HCT116 (cell line): ENCODE measurements around the gene VTI1B. TPM values are rescaled to one million over a fixed set of nuclear protein-coding genes. Genes with fewer than 3 reads are reported as not detected.

Experiments
- ATAC-seq: fragments of 200-7000 bp; cut with Tn5 transposase; 2 replicates; pipeline ENCODE4 v1.9.1; 2020; ENCODE audit warnings: mild to moderate bottlenecking, moderate library complexity
- BruUV-seq: library from RNA; stranded (reverse); fragments of 400-500 nt; replicated peaks from 2 replicates; lab custom pipeline; 2021; lab: Mats Ljungman, UMichigan
- CTCF ChIA-PET: fragments of 300-600 bp; sonication (Branson Sonifier 250); formaldehyde crosslinking; loops from one replicate; lab custom pipeline; 2021; ENCODE audit warnings: antibody characterized with exemption; lab: Charles Lee
- POLR2A ChIA-PET: fragments of 300-600, 350-600 bp; sonication (Branson Sonifier 250); formaldehyde crosslinking; loops from one replicate; lab custom pipeline; 2021; ENCODE audit warnings: antibody characterized with exemption; lab: Charles Lee
- RAD21 ChIA-PET, 2 experiments: fragments of 300-600 bp; sonication (Branson Sonifier 250); formaldehyde crosslinking; loops; one replicate each; lab custom pipeline; 2023; ENCODE audit warnings: low total read pairs in 2 of 2; ENCODE audit not compliant: uncharacterized antibody in 2 of 2, unreplicated experiment in 2 of 2, low non-redundant PET in 1 of 2; lab: Charles Lee
- DNase-seq: peaks from one replicate; pipeline ENCODE4 v3.0.0-alpha.2; 2010; ENCODE audit warnings: low read depth, low spot score
- H2AFZ ChIP-seq: fragments of 200-600 bp; shearing (Covaris generic), sonication (generic); 2 replicates; pipeline ENCODE4 v1.6.1; 2017; ENCODE audit warnings: low read depth, mixed run types, mixed read lengths, antibody characterized with exemption, low read length; ENCODE audit not compliant: poor library complexity, severe bottlenecking
- H3K27ac ChIP-seq: 2 replicates; pipeline ENCODE4 v1.5.1; 2012; ENCODE audit warnings: low read depth, low read length
- H3K27me3 ChIP-seq: fragments of 200-600 bp; sonication (generic); 2 replicates; pipeline ENCODE4 v1.6.1; 2016; ENCODE audit warnings: mixed run types, low read length, mixed read lengths; ENCODE audit not compliant: insufficient read depth
- H3K36me3 ChIP-seq, 2 experiments: fragments of 200-500 bp in 1 of 2; fragments of 200-600 bp in 1 of 2; sonication (Bioruptor generic) in 1 of 2; sonication (generic) in 1 of 2; 2 replicates each; pipeline versions ENCODE4 v1.5.1 to v1.6.1; 2014 to 2016; ENCODE audit warnings: low read length in 2 of 2, inconsistent platforms in 1 of 2, mixed read lengths in 1 of 2, mixed run types in 1 of 2; ENCODE audit not compliant: insufficient read depth in 2 of 2, control insufficient read depth in 1 of 2
- H3K4me1 ChIP-seq, 2 experiments: fragments of 200-600 bp in 1 of 2; sonication (generic) in 1 of 2; 2 replicates each; pipeline versions ENCODE4 v1.5.1 to v1.6.1; 2012 to 2017; ENCODE audit warnings: low read length in 2 of 2, inconsistent platforms in 1 of 2, mild to moderate bottlenecking in 1 of 2, mixed read lengths in 1 of 2, mixed run types in 1 of 2, moderate library complexity in 1 of 2; ENCODE audit not compliant: insufficient read depth in 2 of 2, control insufficient read depth in 1 of 2
- H3K4me2 ChIP-seq: fragments of 200-600 bp; sonication (generic); 2 replicates; pipeline ENCODE4 v1.6.1; 2017; ENCODE audit warnings: mixed run types, low read length, mixed read lengths
- H3K4me3 ChIP-seq, 2 experiments: fragments of 200-600 bp in 1 of 2; sonication (generic) in 1 of 2; replicated peaks in 1 of 2; 2 replicates each; pipeline ENCODE4 v1.5.1; 2011 to 2016; ENCODE audit warnings: low read length in 2 of 2, control low read depth in 1 of 2, low read depth in 1 of 2, mild to moderate bottlenecking in 1 of 2, mixed read lengths in 1 of 2, mixed run types in 1 of 2
- H3K79me2 ChIP-seq: fragments of 200-600 bp; sonication (generic); 2 replicates; pipeline ENCODE4 v1.6.1; 2017; ENCODE audit warnings: mild to moderate bottlenecking, mixed run types, low read length, moderate library complexity, mixed read lengths; ENCODE audit not compliant: insufficient read depth
- H3K9ac ChIP-seq: fragments of 200-600 bp; sonication (generic); 2 replicates; pipeline ENCODE4 v1.6.1; 2016; ENCODE audit warnings: low read length, mixed read lengths
- H3K9me2 ChIP-seq: fragments of 200-600 bp; sonication (generic), shearing (Covaris generic); 2 replicates; pipeline ENCODE4 v1.6.1; 2017; ENCODE audit warnings: mixed run types, mild to moderate bottlenecking, moderate library complexity; ENCODE audit not compliant: insufficient read depth
- H3K9me3 ChIP-seq, 2 experiments: fragments of 200-500 bp in 1 of 2; fragments of 200-600 bp in 1 of 2; sonication (Bioruptor generic) in 1 of 2; sonication (generic) in 1 of 2; 2 replicates each; pipeline ENCODE4 v1.6.1; 2014 to 2017; ENCODE audit warnings: low read length in 2 of 2, mixed read lengths in 2 of 2, inconsistent platforms in 1 of 2, low read depth in 1 of 2, mild to moderate bottlenecking in 1 of 2, mixed run types in 1 of 2, moderate library complexity in 1 of 2; ENCODE audit not compliant: control insufficient read depth in 1 of 2, insufficient read depth in 1 of 2
- H4K20me1 ChIP-seq: fragments of 200-600 bp; sonication (generic), shearing (Covaris generic); 2 replicates; pipeline ENCODE4 v1.6.1; 2017; ENCODE audit warnings: mixed run types, mild to moderate bottlenecking, moderate library complexity; ENCODE audit not compliant: insufficient read depth
- CEBPB ChIP-seq: IDR thresholded peaks from 2 replicates; pipeline ENCODE4 v1.6.1; 2012; ENCODE audit warnings: low read depth
- EGR1 ChIP-seq: IDR thresholded peaks from 2 replicates; pipeline ENCODE4 v1.6.1; 2012; ENCODE audit warnings: low read depth
- ELF1 ChIP-seq: IDR thresholded peaks from 2 replicates; pipeline ENCODE4 v1.6.1; 2012; ENCODE audit warnings: low read depth, borderline replicate concordance
- FOSL1 ChIP-seq: IDR thresholded peaks from 2 replicates; pipeline ENCODE4 v1.6.1; 2012; ENCODE audit warnings: low read depth
- JUND ChIP-seq: IDR thresholded peaks from 2 replicates; pipeline ENCODE4 v1.6.1; 2012
- POLR2AphosphoS5 ChIP-seq: IDR thresholded peaks from 2 replicates; pipeline ENCODE4 v1.6.1; 2011; ENCODE audit warnings: mild to moderate bottlenecking, low read depth, low read length, moderate library complexity
- RAD21 ChIP-seq: IDR thresholded peaks from 2 replicates; pipeline ENCODE4 v1.6.1; 2012; ENCODE audit warnings: low read depth, mild to moderate bottlenecking
- SP1 ChIP-seq: IDR thresholded peaks from 2 replicates; pipeline ENCODE4 v1.6.1; 2012; ENCODE audit warnings: low read depth
- SRF ChIP-seq: IDR thresholded peaks from 2 replicates; pipeline ENCODE4 v1.6.1; 2012; ENCODE audit warnings: low read depth
- TCF7L2 ChIP-seq: IDR thresholded peaks from 2 replicates; pipeline ENCODE4 v1.7.0; 2011; ENCODE audit warnings: borderline replicate concordance, inconsistent platforms; ENCODE audit not compliant: insufficient read depth, insufficient read length; ENCODE audit errors: extremely low read depth
- YY1 ChIP-seq: IDR thresholded peaks from 2 replicates; pipeline ENCODE4 v1.6.1; 2011; ENCODE audit warnings: low read length, low read depth, moderate library complexity, mild to moderate bottlenecking; ENCODE audit not compliant: insufficient replicate concordance; ENCODE audit errors: extremely low read depth
- ZNF274 ChIP-seq: fragments of 200-500 bp; sonication (Bioruptor generic); IDR thresholded peaks from 2 replicates; pipeline ENCODE4 v1.6.1; 2014; ENCODE audit warnings: mild to moderate bottlenecking, low read depth, low read length, inconsistent platforms
- intact Hi-C: fragments of 100-400 bp; cut with micrococcal nuclease; formaldehyde crosslinking; loops from 2 replicates; pipeline ENCODE4 v1.10.0; 2022
- total RNA-seq: library from RNA; stranded (reverse); gene quantifications from one replicate; pipeline ENCODE4 v1.2.1, GENCODE V29; 2021; ENCODE audit not compliant: unreplicated experiment
- TF ChIP-seq, protein P1 (sequence below), 3 experiments: fragments of 200-600 bp in 1 of 3; sonication (generic) in 1 of 3; IDR thresholded peaks in 2 of 3; conservative IDR thresholded peaks in 1 of 3; 2 replicates each; pipeline ENCODE4 v1.5.1; 2012 to 2017; ENCODE audit warnings: low read depth in 2 of 3, low read length in 2 of 3, antibody characterized with exemption in 1 of 3, borderline replicate concordance in 1 of 3, control low read depth in 1 of 3, mild to moderate bottlenecking in 1 of 3, mixed read lengths in 1 of 3, mixed run types in 1 of 3, moderate library complexity in 1 of 3; ENCODE audit not compliant: insufficient read depth in 1 of 3
- TF ChIP-seq, protein P2 (sequence below): IDR thresholded peaks from 2 replicates; pipeline ENCODE4 v1.6.1; 2012; ENCODE audit warnings: low read depth
- TF ChIP-seq, protein P3 (sequence below): IDR thresholded peaks from 2 replicates; pipeline ENCODE4 v1.6.1; 2012
- TF ChIP-seq, protein P4 (sequence below): IDR thresholded peaks from 2 replicates; pipeline ENCODE4 v1.6.1; 2012
- TF ChIP-seq, protein P5 (sequence below): IDR thresholded peaks from 2 replicates; pipeline ENCODE4 v1.6.1; 2011; ENCODE audit warnings: mild to moderate bottlenecking, low read length, moderate library complexity; ENCODE audit not compliant: insufficient replicate concordance; ENCODE audit errors: extremely low read depth

The VTI1B gene
- total RNA-seq, 1 experiment from 2014 or later = 86.3 TPM

DNA sequence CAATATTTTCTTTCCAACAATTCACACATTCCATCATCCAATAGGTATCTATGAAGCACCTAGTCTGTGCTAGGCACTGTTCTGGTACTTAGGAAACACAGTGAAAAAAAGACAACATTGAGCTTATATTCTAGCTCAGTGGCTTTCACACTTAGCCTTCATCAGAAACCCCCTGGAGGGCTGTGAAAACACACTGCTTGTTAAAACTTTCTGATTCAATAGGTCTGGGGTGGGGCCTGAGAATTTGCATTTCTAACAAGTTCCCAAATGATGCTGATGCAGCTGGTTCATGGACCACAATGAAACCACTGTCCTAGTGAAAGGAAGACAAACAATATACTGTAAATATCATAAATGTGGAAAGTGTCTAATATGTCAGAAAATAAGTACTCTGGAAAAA lies 5.9 kb downstream of the VTI1B start:
- no peaks in the 10 kb centered on the region for H4K20me1 ChIP-seq
- ATAC-seq (no peak), DNase-seq (no peak)
- TF ChIP-seq RAD21 (no peak), TCF7L2 (no peak), ZNF274 (no peak), FOSL1 (no peak), SP1 (no peak), ELF1 (no peak), POLR2AphosphoS5 (no peak), CEBPB (no peak), JUND (no peak), SRF (no peak), YY1 (no peak), EGR1 (no peak)
- TF ChIP-seq, protein P1, sequence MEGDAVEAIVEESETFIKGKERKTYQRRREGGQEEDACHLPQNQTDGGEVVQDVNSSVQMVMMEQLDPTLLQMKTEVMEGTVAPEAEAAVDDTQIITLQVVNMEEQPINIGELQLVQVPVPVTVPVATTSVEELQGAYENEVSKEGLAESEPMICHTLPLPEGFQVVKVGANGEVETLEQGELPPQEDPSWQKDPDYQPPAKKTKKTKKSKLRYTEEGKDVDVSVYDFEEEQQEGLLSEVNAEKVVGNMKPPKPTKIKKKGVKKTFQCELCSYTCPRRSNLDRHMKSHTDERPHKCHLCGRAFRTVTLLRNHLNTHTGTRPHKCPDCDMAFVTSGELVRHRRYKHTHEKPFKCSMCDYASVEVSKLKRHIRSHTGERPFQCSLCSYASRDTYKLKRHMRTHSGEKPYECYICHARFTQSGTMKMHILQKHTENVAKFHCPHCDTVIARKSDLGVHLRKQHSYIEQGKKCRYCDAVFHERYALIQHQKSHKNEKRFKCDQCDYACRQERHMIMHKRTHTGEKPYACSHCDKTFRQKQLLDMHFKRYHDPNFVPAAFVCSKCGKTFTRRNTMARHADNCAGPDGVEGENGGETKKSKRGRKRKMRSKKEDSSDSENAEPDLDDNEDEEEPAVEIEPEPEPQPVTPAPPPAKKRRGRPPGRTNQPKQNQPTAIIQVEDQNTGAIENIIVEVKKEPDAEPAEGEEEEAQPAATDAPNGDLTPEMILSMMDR (IDR thresholded peaks at IDR 0.05 in 2 of 3, conservative IDR thresholded peaks at IDR 0.05 in 1 of 3; ENCODE audit: borderline replicate concordance in 1 of 3, insufficient read depth in 1 of 3, low read depth in 2 of 3, low read length in 2 of 3) = no peak
- TF ChIP-seq, protein P2, sequence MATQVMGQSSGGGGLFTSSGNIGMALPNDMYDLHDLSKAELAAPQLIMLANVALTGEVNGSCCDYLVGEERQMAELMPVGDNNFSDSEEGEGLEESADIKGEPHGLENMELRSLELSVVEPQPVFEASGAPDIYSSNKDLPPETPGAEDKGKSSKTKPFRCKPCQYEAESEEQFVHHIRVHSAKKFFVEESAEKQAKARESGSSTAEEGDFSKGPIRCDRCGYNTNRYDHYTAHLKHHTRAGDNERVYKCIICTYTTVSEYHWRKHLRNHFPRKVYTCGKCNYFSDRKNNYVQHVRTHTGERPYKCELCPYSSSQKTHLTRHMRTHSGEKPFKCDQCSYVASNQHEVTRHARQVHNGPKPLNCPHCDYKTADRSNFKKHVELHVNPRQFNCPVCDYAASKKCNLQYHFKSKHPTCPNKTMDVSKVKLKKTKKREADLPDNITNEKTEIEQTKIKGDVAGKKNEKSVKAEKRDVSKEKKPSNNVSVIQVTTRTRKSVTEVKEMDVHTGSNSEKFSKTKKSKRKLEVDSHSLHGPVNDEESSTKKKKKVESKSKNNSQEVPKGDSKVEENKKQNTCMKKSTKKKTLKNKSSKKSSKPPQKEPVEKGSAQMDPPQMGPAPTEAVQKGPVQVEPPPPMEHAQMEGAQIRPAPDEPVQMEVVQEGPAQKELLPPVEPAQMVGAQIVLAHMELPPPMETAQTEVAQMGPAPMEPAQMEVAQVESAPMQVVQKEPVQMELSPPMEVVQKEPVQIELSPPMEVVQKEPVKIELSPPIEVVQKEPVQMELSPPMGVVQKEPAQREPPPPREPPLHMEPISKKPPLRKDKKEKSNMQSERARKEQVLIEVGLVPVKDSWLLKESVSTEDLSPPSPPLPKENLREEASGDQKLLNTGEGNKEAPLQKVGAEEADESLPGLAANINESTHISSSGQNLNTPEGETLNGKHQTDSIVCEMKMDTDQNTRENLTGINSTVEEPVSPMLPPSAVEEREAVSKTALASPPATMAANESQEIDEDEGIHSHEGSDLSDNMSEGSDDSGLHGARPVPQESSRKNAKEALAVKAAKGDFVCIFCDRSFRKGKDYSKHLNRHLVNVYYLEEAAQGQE = no peak
- TF ChIP-seq, protein P3, sequence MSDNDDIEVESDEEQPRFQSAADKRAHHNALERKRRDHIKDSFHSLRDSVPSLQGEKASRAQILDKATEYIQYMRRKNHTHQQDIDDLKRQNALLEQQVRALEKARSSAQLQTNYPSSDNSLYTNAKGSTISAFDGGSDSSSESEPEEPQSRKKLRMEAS = no peak
- TF ChIP-seq, protein P4, sequence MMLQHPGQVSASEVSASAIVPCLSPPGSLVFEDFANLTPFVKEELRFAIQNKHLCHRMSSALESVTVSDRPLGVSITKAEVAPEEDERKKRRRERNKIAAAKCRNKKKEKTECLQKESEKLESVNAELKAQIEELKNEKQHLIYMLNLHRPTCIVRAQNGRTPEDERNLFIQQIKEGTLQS = no peak
- TF ChIP-seq, protein P5, sequence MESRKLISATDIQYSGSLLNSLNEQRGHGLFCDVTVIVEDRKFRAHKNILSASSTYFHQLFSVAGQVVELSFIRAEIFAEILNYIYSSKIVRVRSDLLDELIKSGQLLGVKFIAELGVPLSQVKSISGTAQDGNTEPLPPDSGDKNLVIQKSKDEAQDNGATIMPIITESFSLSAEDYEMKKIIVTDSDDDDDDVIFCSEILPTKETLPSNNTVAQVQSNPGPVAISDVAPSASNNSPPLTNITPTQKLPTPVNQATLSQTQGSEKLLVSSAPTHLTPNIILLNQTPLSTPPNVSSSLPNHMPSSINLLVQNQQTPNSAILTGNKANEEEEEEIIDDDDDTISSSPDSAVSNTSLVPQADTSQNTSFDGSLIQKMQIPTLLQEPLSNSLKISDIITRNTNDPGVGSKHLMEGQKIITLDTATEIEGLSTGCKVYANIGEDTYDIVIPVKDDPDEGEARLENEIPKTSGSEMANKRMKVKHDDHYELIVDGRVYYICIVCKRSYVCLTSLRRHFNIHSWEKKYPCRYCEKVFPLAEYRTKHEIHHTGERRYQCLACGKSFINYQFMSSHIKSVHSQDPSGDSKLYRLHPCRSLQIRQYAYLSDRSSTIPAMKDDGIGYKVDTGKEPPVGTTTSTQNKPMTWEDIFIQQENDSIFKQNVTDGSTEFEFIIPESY = no peak
- H3K27me3 ChIP-seq = no peaks in the 10 kb centered on the region
- no peak overlapping the region for H3K4me3 ChIP-seq
- H3K79me2 ChIP-seq = peaks cover 71% of the 10 kb centered on the region
- POLR2A ChIA-PET = interaction anchor here (0.7 kb wide), 1 partner anchor 49 kb away, joined by 3 read pairs; no protein-coding TSS in a partner anchor
- intact Hi-C loops = loop anchor here (5.0 kb wide), 1 partner anchor 34 kb away; the partner anchor contains the start of gene RDH12
- H3K4me1 ChIP-seq = peaks cover 3 to 7% of the 10 kb centered on the region in 2 experiments; a peak in 3 of 4 replicates
- H3K9me3 ChIP-seq = no peaks in the 10 kb centered on the region
- no peak overlapping the region for H3K9ac ChIP-seq
- no peak overlapping the region for H3K4me2 ChIP-seq
- RAD21 ChIA-PET = interaction anchor here in 1 of 2 experiments (1.1 kb wide), 1 partner anchor 85 kb away, joined by 3 read pairs; no protein-coding TSS in a partner anchor
- H3K9me2 ChIP-seq = no peaks in the 10 kb centered on the region
- no peak overlapping the region for H2AFZ ChIP-seq
- BruUV-seq = no TSS peak
- CTCF ChIA-PET = interaction anchor here (1.1 to 4.9 kb wide), 3 partner anchors 35 to 142 kb away, joined by 4 to 77 read pairs (median 9); no protein-coding TSS in a partner anchor
- H3K27ac ChIP-seq = no peak overlapping the region
- H3K36me3 ChIP-seq = no peaks in the 10 kb centered on the region
